Activated CD4-positive, alpha-beta memory T cell treated with anti-CD3 and anti-CD28 coated beads for 36 hours (primary cell): ENCODE results near the gene DUSP18. TPM values are rescaled to one million over a fixed set of nuclear protein-coding genes. Genes with fewer than 3 reads are reported as not detected.
"Not testable (repeated sequence)": the region's sequence is repeated elsewhere in the genome, so short reads cannot be mapped to it uniquely, and the experiment has no call there.

ENCODE experiments used
- CTCF ChIA-PET: fragments of 350-600 bp; sonication (Branson Sonifier 250); formaldehyde crosslinking; loops from one replicate; lab custom pipeline; 2021; ENCODE audit warnings: antibody characterized with exemption, inconsistent platforms; lab: Charles Lee
- POLR2A ChIA-PET: fragments of 350-600 bp; sonication (Branson Sonifier 250); formaldehyde crosslinking; loops from one replicate; lab custom pipeline; 2021; ENCODE audit warnings: antibody characterized with exemption; lab: Charles Lee
- DNase-seq: peaks from one replicate; pipeline ENCODE4 v3.0.0-alpha.2; 2020
- H3K27ac Mint-ChIP-seq: one replicate; pipeline ENCODE4 v1.8.0; 2021; ENCODE audit warnings: mixed read lengths
- H3K27me3 Mint-ChIP-seq: one replicate; pipeline ENCODE4 v1.8.0; 2021; ENCODE audit warnings: mixed read lengths
- H3K36me3 Mint-ChIP-seq: one replicate; pipeline ENCODE4 v1.8.0; 2021; ENCODE audit warnings: mixed read lengths
- H3K4me1 Mint-ChIP-seq: one replicate; pipeline ENCODE4 v1.8.0; 2021; ENCODE audit warnings: low read depth, mixed read lengths
- H3K4me3 Mint-ChIP-seq: one replicate; pipeline ENCODE4 v1.8.0; 2021; ENCODE audit warnings: mild to moderate bottlenecking, mixed read lengths
- H3K9me3 Mint-ChIP-seq: one replicate; pipeline ENCODE4 v1.8.0; 2021; ENCODE audit warnings: mixed read lengths
- intact Hi-C: fragments of 100-400 bp; cut with micrococcal nuclease; formaldehyde crosslinking; loops from one replicate; pipeline ENCODE4 v1.15.1; 2023
- total RNA-seq, 2 experiments: library from RNA; stranded (reverse); gene quantifications; one replicate each; pipeline ENCODE4 v1.2.3, GENCODE V29; 2021

The DUSP18 gene
- total RNA-seq, 2 experiments from 2014 or later = 9.2 to 10.6 TPM

GRCh38 chr22:30636226-30637077, 31.2 kb downstream of the DUSP18 start:
- peaks cover 8% of the 10 kb centered on the region for H3K36me3 Mint-ChIP-seq
- peak overlapping the region; percentile 81 for H3K4me3 Mint-ChIP-seq
- intact Hi-C loops = loop anchor here (5.0 kb wide), 1 partner anchor 446 kb away; the partner anchor contains the start of gene SMTN
- DNase-seq = peak; percentile 35
- ChIA-PET POLR2A (interaction anchor here (1.1 to 2.5 kb wide), 5 partner anchors 8 to 118 kb away, joined by 4 to 17 read pairs (median 16); partner anchors contain the start of gene DUSP18), CTCF (interaction anchor here (1.0 to 4.5 kb wide), 12 partner anchors 8 to 254 kb away, joined by 3 to 266 read pairs (median 22); partner anchors contain the start of genes DUSP18 and TCN2)
- H3K27ac Mint-ChIP-seq = no peak overlapping the region
- no peaks in the 10 kb centered on the region for H3K27me3 Mint-ChIP-seq
- peaks cover 20% of the 10 kb centered on the region for H3K4me1 Mint-ChIP-seq
- H3K9me3 Mint-ChIP-seq = peaks cover 4% of the 10 kb centered on the region

GRCh38 chr22:30635273-30636225, 32.1 kb downstream of the DUSP18 start, which contains the start of gene SLC35E4:
Gene SLC35E4 (plus strand): TSS chr22:30635781. CDS start chr22:30636451, 670 bp downstream.
- H3K36me3 Mint-ChIP-seq = peaks cover 8% of the 10 kb centered on the region
- POLR2A ChIA-PET = interaction anchor here (0.9 to 2.5 kb wide), 9 partner anchors 8 to 212 kb away, joined by 3 to 17 read pairs (median 5); partner anchors contain the start of genes DUSP18 and OSBP2
- CTCF ChIA-PET = interaction anchor here (0.7 to 4.5 kb wide), 34 partner anchors 9 to 445 kb away, joined by 3 to 266 read pairs (median 6); partner anchors contain the start of genes DUSP18, MORC2, OSBP2 and PES1
- peak; percentile 97 for DNase-seq
- H3K27ac Mint-ChIP-seq = peak within 1 kb of the TSS; percentile 88
- intact Hi-C loops = loop anchor here (5.0 kb wide), 1 partner anchor 447 kb away; the partner anchor contains the start of gene SMTN
- H3K4me1 Mint-ChIP-seq = peaks cover 20% of the 10 kb centered on the region
- H3K4me3 Mint-ChIP-seq = peak within 1 kb of the TSS; percentile 81
- H3K9me3 Mint-ChIP-seq = peaks cover 4% of the 10 kb centered on the region
- H3K27me3 Mint-ChIP-seq = no peaks in the 10 kb centered on the region

GRCh38 chr22:30634471-30635233, 33.0 kb downstream of the DUSP18 start:
- DNase-seq = peak; percentile 95
- intact Hi-C loops = loop anchor here (1.0 to 5.0 kb wide), 10 partner anchors 10 to 448 kb away; partner anchors contain the start of genes DUSP18, OSBP2 and SMTN
- POLR2A ChIA-PET = interaction anchor here (0.7 to 2.5 kb wide), 10 partner anchors 9 to 211 kb away, joined by 3 to 17 read pairs (median 4); partner anchors contain the start of gene OSBP2
- Mint-ChIP-seq H3K27me3 (no peaks in the 10 kb centered on the region), H3K36me3 (peaks cover 8% of the 10 kb centered on the region), H3K27ac (peak overlapping the region; percentile 88), H3K4me1 (peaks cover 20% of the 10 kb centered on the region), H3K4me3 (peak overlapping the region; percentile 81), H3K9me3 (peaks cover 4% of the 10 kb centered on the region)
- CTCF ChIA-PET = interaction anchor here (0.6 to 4.5 kb wide), 46 partner anchors 9 to 613 kb away, joined by 3 to 266 read pairs (median 4); partner anchors contain the start of genes DUSP18, MORC2, OSBP2 and PES1

- H3K4me1 Mint-ChIP-seq, H3K4me3 Mint-ChIP-seq, H3K27ac Mint-ChIP-seq, H3K36me3 Mint-ChIP-seq, POLR2A ChIA-PET, H3K27me3 Mint-ChIP-seq, DNase-seq, intact Hi-C loops, H3K9me3 Mint-ChIP-seq, CTCF ChIA-PET: not testable (repeated sequence)
Observed at GRCh38 chr22:30631469-30631868, 36.2 kb downstream of the DUSP18 start.

GRCh38 chr22:30628491-30628890, 39.2 kb downstream of the DUSP18 start:
- ChIA-PET POLR2A (no interaction called here), CTCF (interaction anchor here (1.1 to 2.0 kb wide), 2 partner anchors 127 to 134 kb away, joined by 3 to 6 read pairs; no protein-coding TSS in a partner anchor)
- no peak for DNase-seq
- no peak overlapping the region for H3K4me3 Mint-ChIP-seq
- no peaks in the 10 kb centered on the region for H3K27me3 Mint-ChIP-seq
- no peaks in the 10 kb centered on the region for H3K36me3 Mint-ChIP-seq
- intact Hi-C loops = no loop called here
- H3K9me3 Mint-ChIP-seq = no peaks in the 10 kb centered on the region
- no peak overlapping the region for H3K27ac Mint-ChIP-seq
- no peaks in the 10 kb centered on the region for H3K4me1 Mint-ChIP-seq

GRCh38 chr22:30627471-30627870, 40.2 kb downstream of the DUSP18 start:
- Mint-ChIP-seq H3K4me1 (no peaks in the 10 kb centered on the region), H3K36me3 (no peaks in the 10 kb centered on the region), H3K27me3 (no peaks in the 10 kb centered on the region), H3K4me3 (no peak overlapping the region), H3K9me3 (no peaks in the 10 kb centered on the region), H3K27ac (no peak overlapping the region)
- ChIA-PET POLR2A (no interaction called here), CTCF (interaction anchor here (1.1 to 2.0 kb wide), 2 partner anchors 128 to 135 kb away, joined by 3 to 6 read pairs; no protein-coding TSS in a partner anchor)
- DNase-seq = no peak
- intact Hi-C loops = no loop called here

GRCh38 chr22:30626413-30626812, 41.3 kb downstream of the DUSP18 start:
- no peak overlapping the region for H3K27ac Mint-ChIP-seq
- ChIA-PET CTCF (interaction anchor here (1.0 kb wide), 1 partner anchor 8 kb away, joined by 4 read pairs; no protein-coding TSS in a partner anchor), POLR2A (no interaction called here)
- H3K27me3 Mint-ChIP-seq = no peaks in the 10 kb centered on the region
- H3K9me3 Mint-ChIP-seq = no peaks in the 10 kb centered on the region
- no peak overlapping the region for H3K4me3 Mint-ChIP-seq
- H3K4me1 Mint-ChIP-seq = no peaks in the 10 kb centered on the region
- no peak for DNase-seq
- intact Hi-C loops = no loop called here
- no peaks in the 10 kb centered on the region for H3K36me3 Mint-ChIP-seq

- H3K4me1 Mint-ChIP-seq, H3K36me3 Mint-ChIP-seq, H3K27ac Mint-ChIP-seq, intact Hi-C loops, H3K9me3 Mint-ChIP-seq, DNase-seq, POLR2A ChIA-PET, H3K4me3 Mint-ChIP-seq, H3K27me3 Mint-ChIP-seq: not testable (repeated sequence)
- CTCF ChIA-PET = interaction anchor here (1.3 to 1.4 kb wide), 2 partner anchors 15 to 143 kb away, joined by 3 to 4 read pairs; no protein-coding TSS in a partner anchor
Observed at GRCh38 chr22:30619909-30620308, 47.8 kb downstream of the DUSP18 start.

GRCh38 chr22:30617819-30618218, 49.9 kb downstream of the DUSP18 start:
- Mint-ChIP-seq H3K4me1 (no peaks in the 10 kb centered on the region), H3K27me3 (no peaks in the 10 kb centered on the region), H3K4me3 (no peak overlapping the region), H3K27ac (no peak overlapping the region), H3K36me3 (no peaks in the 10 kb centered on the region), H3K9me3 (no peaks in the 10 kb centered on the region)
- intact Hi-C loops = no loop called here
- CTCF ChIA-PET = no interaction called here
- DNase-seq = no peak
- POLR2A ChIA-PET = no interaction called here

GRCh38 chr22:30615543-30615954, 52.1 kb downstream of the DUSP18 start:
- Mint-ChIP-seq H3K27ac (no peak overlapping the region), H3K27me3 (no peaks in the 10 kb centered on the region), H3K4me3 (no peak overlapping the region), H3K36me3 (no peaks in the 10 kb centered on the region), H3K4me1 (no peaks in the 10 kb centered on the region), H3K9me3 (no peaks in the 10 kb centered on the region)
- intact Hi-C loops = no loop called here
- CTCF ChIA-PET = interaction anchor here (0.9 kb wide), 1 partner anchor 10 kb away, joined by 3 read pairs; no protein-coding TSS in a partner anchor
- POLR2A ChIA-PET = no interaction called here
- no peak for DNase-seq
